DMS79 treated with DMSO at 0.1 percent for 48 hours (cell line): ENCODE measurements around the gene HCAR3.
"Not testable (repeated sequence)": the region's sequence is repeated elsewhere in the genome, so short reads cannot be mapped to it uniquely, and the experiment has no call there.

ENCODE experiments used
- DNase-seq: peaks from one replicate; lab custom pipeline; 2025; lab: John Stamatoyannopoulos, UW

The HCAR3 gene

DNA sequence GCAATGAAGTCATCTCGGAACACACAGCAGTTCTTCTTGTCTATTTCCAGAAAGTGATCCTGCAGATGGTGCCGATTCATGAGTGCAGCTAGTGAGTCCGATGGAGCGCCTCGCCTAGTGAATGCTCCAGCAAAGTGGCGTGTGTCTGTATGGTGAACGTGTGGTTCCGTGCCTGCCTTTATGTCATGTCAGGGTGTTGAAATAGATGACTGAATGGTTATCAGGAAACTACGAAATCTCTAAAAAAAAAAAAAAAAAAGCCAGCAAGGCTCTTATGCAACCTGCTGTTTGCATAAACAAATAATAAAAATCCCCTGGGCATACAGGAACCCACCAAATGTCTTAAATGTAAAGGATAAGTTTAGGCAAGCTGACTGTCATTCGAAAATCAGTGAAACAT lies at the start of gene HCAR3:
HCAR3 (minus strand) TSS at position 154 of the 400 bp plus-strand sequence; CDS start at position 80, 74 bp downstream.
- not testable (repeated sequence) for DNase-seq

DNA sequence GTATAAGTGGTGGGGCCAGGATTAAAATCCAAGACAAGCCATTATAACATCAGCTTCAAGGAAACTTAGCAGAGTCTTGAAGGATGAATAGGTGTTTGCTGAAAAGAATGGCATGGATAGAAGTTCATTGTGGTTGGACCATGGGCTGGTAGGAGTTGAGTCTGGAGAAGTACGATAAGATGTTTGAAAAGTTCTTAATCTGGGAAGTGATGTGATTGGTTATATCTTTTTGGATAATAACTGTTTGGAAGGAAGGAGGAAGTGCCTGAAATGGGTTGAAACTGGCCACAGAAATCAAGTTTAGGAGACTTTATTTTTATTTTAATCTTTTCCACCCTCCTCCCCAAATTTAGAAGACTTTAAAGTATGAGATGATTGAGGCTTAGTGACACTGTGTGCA lies 41.0 kb upstream of the HCAR3 start:
- DNase-seq = no peak

DNA sequence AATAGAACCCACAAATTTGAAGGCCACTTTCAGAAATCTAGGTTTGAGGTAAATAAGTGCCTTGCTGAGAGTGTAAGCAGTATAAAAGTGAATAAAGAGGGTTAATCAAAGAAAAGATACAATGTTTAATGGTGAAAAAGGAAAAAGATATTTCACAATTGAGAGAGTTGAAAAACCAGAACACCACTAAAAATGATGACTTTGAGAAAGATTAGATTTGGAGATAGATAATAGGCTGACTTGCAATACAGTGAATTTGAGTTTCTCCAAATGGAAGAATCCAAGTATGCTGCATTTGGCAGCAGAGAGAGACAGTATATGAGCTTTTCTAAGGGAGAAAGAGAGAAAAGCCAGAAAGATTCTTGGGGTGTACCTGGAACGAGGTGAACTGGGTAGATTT lies 38.2 kb upstream of the HCAR3 start:
- DNase-seq = no peak

DNA sequence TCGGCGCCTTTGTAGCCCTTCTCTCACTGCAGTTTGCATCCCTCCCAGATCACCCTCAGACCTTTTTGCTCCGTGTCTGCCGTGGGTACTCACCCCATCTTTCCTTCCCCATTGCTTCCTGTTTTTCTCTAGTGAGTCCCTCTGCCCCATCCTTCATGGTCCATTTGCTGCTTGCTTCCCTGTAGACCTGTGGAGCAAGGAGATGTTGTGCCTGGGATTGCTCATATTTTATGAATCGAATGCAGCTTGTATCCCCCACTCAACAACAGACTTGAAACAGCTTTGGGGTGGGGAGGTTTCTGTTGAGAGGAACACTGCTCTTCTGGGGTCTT lies 36.7 kb upstream of the HCAR3 start:
- DNase-seq = no peak

DNA sequence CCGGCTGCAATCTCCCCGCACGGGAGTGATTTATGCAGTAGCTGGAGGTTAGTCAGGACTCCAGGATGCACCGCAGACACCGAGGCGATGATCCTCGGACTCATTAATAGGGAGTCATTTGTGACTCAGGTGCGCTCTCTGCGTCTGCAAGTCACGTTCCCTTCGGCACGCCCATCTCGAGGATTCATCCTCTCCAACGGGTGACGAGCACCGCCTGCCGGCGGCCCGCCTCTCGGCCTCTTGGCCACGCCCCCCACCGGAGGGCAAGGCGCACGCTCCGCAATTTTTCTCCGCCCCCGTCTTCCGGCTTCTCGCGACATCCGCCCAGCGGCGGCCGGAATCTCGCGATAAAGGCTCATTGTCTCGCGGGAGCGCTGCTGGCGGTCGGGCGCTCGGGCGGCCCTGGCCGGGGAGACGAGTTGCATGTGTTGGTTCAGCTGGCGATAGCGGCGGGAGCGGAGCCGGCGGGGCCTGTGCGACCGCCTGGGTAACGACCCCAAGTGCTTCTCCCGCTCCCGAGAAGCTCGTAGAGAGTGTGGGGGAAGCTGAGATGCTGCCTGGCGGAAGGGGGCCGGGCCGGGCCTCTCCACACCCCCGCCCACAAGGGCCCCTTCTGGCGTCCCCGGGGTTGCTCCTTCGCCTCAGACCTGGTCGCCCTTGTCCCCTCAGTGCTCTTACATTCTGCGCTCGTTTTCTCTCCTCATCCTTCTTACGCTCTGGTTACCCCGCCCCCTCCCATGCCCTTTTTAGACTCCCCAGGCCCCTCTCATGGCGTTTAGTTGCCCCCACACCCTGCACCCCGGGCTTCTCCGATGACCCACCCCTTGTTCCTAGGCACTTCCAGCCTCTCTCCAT lies 36.1 kb upstream of the HCAR3 start, which contains the start of gene DENR:
DENR (plus strand) TSS at position 361 of the 855 bp plus-strand sequence. CDS start 878 bp downstream, outside the sequence.
- DNase-seq = peak; percentile 95

DNA sequence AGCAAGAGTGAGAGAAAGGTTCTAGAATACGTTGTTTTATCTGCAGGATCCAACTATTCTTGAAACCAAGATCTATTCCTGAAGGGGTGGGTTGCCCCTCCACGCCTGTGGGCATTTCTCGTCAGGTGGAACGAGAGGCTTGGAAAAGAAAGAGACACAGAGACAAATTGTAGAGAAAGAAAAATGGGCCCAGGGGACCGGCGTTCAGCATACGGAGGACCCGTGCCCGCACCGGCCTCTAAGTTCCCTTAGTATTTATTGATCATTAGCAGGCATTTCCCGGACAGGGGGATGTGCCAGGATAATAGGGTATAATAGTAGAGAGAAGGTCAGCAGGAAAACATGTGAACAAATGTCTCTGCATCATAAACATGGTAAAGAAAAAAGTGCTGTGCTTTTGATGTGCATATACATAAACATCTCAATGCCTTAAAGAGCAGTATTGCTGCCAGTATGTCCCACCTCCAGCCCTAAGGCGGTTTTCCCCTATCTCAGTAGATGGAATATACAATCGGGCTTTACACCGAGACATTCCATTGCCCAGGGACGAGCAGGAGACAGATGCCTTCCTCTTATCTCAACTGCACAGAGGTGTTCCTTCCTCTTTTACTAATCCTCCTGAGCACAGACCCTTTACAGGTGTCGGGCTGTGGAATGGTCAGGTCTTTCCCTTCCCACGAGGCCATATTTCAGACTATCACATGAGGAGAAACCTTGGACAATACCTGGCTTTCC lies 34.3 kb upstream of the HCAR3 start:
- DNase-seq = not testable (repeated sequence)

DNA sequence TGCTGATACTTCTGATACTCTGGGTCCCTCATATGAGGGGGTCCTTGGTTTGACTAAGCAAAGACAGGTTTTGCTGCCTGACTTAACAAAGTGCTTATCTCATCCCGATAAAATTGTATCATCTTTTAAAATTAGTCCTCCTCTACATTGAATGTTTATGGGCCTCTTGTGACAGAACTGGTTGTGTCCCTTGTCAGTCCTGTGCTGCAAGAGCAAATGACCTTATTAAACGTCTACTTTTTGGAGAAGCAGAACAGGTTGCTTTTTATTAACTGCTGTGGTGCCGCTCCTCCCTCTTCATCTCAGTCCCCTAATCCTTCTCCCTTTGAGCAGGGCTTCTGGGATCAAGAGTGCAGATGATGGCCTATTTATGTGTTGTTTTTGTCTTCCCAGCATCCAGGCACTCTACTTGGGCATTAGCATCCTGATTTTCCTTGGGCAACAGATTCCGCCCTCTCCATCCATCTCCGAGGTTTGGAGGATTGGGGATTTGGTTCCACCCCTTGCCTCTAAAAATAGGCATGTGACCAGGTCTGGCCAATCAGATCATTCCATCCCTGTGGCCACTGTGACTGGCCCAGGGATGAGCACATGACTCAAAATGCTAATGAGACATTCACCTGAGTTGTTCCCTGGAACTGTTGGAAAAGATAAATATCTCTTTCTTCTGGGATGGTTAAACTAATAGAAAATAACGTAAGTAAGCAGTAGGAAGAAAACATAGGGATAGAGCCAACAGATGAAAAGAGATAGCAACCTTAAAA lies 33.1 kb upstream of the HCAR3 start:
- DNase-seq = no peak

DNA sequence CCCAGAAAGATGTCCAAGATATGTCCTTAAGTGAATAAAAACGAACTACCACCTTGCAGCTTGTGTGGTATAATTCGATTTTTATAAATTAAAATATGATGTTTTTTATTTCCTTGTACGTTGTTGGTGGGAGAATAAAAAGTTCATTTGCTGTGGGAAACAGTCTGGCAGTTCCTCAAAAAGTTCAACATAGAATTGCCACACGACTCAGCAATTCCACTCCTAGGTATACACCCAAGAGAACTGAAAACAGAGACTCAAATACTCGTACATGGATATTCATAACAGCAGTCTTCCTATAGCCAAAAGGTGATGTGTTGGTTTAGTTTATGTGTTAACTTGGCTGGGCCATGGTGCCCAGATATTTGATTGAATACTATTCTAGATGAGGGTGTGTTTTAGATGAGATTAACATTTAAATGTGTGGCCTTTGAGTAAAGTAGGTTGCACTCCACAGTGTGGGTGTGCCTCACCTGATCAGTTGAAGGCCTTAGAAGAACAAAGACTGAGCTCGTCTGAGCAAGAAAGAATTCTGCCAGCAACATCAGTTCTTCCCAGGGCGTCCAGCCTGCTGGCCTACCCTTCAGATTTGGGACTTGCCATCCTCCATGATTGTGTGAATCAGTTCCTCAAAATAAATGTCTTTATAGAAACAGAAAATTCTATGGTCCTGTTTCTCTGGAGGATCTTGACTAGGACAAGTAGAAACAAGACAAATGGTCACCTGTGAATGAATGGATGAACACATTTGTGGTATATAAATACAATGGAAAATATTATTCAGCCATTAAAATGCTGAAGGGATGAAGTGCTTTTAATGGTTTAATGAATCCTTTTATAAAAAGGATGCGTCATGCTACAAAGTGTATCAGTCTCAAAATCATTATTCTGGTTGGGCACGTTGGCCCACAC lies 30.9 kb upstream of the HCAR3 start:
- no peak for DNase-seq

DNA sequence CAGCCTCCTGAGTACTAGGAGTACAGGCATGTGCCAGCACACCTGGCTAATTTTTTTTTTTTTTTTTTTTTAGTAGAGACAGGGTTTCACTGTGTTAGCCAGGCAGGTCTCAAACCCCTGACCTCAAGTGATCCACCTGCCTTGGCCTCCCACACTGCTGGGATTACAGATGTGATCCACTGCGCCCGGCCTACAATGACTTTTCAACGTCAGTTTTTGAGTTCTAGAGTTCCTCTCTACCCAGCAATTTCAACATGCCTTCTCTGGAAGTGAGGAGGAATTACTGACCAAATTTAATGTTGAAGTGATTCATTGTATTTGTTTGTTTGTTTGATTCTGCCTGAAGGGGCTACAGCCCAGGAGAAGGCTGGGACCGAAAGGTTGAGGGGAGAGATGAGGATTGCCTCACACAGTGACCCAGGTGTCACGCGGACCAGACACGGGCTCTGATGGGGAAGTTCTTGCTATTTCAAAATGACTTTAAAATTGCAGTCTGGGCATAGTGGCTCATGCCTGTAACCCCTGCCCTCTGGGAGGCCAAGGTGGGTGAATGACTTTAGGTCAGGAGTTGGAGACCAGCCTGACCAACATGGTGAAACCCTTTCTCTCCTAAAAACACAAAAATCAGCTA lies 27.4 kb upstream of the HCAR3 start:
- no peak for DNase-seq

DNA sequence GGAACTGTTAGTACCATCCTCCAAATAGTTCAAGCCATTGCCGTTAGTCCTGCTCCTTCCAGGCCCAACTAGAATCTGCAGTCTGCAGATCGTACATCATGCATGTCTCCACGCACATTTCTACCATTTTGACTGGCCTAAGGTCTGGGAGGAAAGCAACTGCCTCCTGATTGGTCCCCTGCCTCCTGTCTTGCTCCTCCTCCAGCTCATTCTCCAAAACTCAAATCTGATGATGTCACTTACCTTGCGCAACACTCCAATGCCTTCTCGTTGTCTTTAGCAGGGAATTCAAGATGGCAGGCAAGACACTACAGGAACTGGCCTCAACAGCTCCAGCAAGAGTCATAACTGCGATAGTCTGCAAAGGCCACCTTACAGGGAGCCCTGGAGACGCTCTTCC lies 23.7 kb upstream of the HCAR3 start:
- DNase-seq = no peak

DNA sequence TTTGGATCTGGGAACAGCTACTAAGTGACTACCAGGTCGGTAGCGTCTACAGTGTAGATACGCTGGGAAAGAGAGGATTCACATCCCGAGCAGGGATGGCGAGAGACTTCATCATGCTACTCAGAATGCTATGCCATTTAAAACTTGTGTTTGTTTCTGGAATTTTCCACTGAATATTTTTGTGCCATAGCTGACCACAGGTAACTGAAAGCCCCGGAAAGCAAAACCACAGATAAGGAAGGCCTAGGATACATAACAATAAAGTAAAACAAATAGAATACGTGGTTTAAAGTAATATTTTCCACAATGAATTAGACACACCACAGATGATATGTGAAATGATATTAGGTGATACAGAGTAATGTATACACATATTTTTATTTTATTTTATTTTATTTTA lies 22.0 kb upstream of the HCAR3 start:
- DNase-seq = no peak

DNA sequence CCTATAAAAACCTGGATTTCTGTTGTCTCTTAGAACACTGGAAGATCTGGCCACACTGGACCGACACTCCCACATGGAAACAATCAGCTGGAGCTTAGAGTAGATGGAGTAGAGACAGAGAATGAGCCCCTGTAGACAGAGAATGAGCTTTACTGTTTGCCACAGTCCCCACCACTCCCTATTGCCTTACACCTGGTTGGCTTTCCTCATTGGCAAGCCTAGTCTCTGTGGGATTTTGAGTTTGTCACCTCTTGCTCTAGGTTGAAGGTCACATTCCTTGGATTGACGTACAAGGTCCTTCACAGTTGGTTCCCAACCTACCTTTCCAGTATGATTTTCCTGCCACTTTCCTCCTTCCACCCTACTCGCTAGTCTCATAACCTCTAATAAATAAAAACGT lies 16.0 kb upstream of the HCAR3 start:
- DNase-seq = no peak

DNA sequence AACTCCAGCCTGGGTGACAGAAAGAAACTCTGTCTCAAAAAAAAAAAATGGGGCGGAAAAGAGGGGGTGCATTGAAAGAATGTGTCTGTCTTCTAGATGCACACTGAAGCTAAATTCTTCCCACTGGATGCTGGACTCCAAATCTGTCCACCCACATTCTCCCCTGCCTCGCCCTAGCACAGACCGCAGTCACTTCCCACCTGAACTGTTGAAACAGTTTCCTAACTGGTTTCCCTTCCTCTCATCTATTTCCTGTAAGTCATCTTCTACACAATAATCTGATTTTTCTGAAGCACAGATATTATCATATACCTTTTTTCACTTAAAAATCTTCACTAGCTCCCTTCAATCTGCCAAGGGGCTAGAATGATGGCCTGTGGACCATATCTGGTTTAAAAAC lies 15.6 kb upstream of the HCAR3 start:
- DNase-seq = no peak

DNA sequence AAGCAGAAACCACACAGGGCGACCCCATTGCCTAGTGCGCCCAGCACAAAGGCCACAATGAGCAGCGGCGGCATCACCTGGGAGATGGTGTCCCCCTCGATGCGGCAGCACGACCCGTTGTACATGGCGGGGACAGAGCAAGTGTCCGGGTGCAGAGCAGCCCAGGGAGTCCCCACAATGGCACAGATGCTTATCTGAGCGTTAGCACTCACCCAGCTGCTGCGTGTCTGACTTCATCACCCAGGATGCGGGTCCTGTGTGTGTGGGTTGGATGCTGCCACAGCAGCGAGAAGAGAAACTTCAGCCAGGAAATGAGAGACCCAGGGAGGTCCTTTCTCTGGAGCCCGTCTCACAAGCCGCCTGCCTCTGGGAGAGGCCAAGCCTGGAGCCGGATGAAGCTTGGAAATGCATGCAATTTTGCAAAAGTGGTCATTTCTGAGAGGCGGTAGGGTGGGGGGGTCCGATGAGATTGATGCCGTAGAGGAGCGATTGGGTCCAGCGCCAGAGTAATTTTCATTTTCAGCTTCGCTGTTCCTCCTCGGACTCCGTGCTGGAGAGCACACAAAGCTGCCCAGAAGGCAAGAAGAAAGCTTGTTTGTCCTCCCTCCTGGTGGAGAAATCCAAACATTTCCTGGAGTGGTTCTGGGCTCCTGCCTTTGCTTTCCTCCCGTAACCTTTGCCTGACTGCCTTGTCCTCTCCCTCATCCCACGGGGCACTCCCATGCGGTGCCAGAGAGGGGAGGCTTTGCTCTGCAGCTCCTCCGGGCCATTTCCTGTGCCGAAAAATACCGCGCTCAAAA lies 13.8 kb upstream of the HCAR3 start, which contains the start of gene HCAR1:
HCAR1 (minus strand) TSS at position 630 of the 800 bp plus-strand sequence; CDS start at position 125, 505 bp downstream.
- DNase-seq = peak; percentile 70

DNA sequence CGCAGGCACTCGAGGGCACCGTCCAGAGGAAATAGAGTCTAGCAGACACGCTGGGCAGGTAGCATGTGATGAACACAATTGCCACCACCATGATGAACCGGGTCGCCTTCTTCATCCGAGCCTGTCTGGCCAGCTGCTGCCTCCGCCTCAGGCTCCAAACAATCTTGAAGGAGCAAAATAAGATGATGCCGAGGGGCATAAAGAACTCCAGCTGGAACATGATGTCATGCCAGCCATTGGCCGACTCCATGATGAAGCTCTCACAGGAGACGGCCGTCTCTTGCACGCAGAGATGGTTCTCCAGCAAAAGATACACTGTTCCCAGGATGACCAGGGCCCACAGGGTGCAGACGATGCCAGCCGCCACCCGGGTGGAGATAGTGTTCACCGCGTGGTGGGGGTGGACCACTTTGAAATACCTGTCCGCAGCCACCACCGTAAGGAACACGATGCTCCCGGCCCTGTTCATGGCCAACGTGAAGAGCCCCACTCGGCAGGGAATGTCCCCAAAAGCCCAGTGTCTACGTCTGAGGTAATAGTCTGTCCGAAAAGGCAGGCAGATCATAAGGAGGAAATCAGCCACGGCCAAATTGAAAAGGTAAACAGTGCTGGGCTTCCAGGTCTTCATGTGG lies 13.1 kb upstream of the HCAR3 start:
- DNase-seq = peak; percentile 63

DNA sequence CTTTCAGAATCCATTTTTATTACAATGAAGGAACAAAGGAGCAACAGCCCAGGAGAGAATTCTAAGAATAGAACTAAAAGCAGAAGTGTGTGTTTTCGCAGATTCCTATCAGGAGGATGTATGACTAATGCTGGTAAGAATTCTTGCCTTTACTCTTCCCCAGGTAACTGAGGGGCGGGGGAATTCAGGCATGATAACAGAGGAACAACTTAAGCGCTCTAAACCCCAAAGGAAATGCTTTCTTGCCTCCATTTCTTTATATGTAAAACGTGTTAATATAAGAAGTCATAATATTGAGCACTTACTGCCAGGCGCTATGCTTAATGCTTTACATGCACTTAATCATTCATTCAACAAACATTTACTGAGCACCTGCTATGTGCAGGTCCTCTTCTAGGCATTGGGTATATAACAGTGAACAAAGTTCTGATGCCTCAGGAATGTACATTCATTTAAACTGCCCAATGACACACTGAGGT lies 9.5 kb upstream of the HCAR3 start:
- no peak for DNase-seq

DNA sequence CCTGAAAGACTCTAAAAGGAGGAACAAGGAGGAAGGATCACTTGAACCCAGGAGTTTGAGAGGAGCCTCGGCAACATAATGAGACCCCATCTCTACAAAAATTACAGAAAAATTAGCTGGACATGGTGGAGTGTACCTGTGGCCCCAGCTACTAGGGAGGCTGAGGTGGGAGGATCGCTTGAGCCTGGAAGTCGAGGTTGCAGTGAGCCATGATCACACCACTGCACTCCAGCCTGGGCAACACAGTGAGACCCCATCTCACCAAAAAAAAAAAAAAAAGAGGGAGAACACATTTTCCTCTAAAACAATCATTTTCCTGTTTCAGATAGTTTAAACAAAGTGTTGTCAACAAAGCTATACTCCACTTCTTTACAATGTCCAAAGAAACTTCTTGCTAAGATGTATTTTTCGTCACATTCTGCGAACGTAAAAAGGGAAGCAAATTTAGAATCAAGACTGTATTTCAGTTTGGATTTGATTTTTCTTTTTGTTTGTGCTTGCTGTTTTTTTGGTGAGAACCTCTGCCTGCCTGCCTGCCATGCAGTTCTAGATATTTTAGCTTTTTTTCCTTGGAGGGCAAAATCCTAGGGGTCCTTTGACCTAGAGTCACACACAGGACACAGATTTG lies 9.0 kb upstream of the HCAR3 start:
- DNase-seq = no peak

DNA sequence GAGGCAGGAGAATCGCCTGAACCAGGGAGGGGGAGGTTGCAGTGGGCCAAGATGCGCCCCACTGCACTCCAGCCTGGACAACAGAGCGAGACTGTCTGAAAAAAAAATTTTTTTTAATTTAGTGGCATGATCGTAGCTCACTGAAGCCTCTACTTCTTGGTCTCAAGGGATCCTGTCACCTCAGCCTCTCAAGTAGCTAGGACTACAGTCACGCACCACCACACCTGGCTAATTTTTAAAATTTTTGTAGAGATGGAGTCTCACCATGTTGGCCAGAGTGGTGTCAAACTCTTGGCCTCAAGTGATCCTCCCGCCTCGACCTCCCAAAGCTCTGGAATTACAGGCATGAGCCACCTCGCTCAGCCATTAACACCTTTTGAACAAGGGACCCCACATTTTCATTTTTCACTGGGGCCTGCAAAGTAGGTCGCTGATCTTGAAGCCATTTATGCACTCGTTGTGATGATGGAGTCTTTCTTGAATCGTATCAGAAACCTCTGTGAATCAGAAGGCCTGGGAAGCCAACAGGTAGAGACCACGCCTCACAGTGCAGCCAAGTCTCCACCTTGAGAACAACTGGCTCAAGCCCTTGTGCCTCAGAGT lies 8.1 kb upstream of the HCAR3 start:
- DNase-seq = peak; percentile 17
